ENCODE data around the gene NUP188.
"Not testable (repeated sequence)": the region's sequence is repeated elsewhere in the genome, so short reads cannot be mapped to it uniquely, and the experiment has no call there.

NUP188 gene

DNA sequence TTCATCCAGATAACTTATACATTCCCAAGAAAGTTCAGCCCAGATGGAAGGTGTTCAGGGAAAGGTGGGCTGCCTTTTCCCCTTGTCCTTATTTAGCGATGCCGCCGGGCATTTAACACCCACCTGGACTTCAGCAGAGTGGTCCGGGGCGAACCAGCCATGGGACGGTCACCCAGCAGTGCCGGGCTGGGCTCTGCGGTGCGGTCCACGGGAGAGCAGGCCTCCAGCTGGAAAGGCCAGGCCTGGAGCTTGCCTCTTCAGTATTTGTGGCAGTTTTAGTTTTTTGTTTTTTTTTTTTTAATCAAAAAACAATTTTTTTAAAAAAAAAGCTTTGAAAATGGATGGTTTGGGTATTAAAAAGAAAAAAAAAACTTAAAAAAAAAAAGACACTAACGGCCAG, 30.8 kb upstream of the NUP188 start:
- no peak for DNase-seq

DNA sequence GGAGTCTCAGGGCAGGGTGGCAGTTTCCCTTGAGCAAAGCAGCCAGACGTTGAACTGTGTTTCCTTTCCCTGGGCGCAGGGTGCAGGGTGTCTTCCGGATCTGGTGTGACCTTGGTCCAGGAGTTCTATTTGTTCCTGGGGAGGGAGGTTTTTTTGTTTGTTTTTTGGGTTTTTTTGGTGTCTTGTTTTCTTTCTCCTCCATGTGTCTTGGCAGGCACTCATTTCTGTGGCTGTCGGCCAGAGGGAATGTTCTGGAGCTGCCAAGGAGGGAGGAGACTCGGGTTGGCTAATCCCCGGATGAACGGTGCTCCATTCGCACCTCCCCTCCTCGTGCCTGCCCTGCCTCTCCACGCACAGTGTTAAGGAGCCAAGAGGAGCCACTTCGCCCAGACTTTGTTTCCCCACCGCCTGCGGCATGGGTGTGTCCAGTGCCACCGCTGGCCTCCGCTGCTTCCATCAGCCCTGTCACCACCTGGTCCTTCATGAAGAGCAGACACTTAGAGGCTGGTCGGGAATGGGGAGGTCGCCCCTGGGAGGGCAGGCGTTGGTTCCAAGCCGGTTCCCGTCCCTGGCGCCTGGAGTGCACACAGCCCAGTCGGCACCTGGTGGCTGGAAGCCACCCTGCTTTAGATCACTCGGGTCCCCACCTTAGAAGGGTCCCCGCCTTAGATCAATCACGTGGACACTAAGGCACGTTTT, 30.2 kb upstream of the NUP188 start:
- no peak for DNase-seq

- peak; percentile 4 for DNase-seq
Observed at GRCh38 chr9:128918921-128919320, 28.6 kb upstream of the NUP188 start.

DNA sequence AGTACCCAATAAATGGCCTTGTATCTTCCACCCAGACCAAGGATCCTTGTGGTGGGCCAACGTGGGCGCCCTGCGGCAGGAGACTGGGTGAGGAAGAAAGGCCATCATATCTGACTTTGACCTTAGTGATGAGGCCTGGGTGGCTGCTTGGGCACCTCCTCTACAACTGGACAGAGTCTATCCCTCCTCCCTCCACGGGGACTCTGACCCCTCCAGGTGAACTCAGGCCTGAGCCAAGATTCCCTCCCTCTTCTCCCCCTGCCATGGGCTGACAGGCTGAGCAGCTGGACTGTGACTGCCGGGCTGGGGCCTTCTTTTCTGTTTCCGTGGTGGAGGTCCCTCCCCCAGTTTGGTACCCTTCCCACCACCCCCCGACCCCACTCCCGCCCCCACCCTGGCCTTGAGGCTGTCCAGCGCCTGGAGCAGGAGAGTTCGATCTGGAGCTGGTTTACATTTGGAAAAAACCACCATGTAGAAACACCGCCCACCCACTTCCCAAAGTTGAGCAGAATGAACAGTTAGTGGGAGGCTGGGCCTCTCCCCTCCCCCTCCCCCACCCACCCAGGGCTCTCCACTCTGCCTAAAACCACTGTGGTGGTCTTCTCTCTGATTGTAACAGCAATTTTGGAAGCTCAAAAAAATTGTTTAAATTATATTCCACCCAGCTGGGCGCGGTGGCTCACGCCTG, 28.0 kb upstream of the NUP188 start:
- no peak for DNase-seq

GRCh38 chr9:128920381-128921058, 27.0 kb upstream of the NUP188 start, which contains the start of gene PHYHD1:
Gene PHYHD1 (plus strand): TSS chr9:128920982. CDS start chr9:128922324, 1,342 bp downstream.
- no peak for DNase-seq

GRCh38 chr9:128921881-128922763, 25.4 kb upstream of the NUP188 start:
- no peak for DNase-seq

- DNase-seq, result no peak
Observed at GRCh38 chr9:128923493-128923883, 24.0 kb upstream of the NUP188 start.

DNA sequence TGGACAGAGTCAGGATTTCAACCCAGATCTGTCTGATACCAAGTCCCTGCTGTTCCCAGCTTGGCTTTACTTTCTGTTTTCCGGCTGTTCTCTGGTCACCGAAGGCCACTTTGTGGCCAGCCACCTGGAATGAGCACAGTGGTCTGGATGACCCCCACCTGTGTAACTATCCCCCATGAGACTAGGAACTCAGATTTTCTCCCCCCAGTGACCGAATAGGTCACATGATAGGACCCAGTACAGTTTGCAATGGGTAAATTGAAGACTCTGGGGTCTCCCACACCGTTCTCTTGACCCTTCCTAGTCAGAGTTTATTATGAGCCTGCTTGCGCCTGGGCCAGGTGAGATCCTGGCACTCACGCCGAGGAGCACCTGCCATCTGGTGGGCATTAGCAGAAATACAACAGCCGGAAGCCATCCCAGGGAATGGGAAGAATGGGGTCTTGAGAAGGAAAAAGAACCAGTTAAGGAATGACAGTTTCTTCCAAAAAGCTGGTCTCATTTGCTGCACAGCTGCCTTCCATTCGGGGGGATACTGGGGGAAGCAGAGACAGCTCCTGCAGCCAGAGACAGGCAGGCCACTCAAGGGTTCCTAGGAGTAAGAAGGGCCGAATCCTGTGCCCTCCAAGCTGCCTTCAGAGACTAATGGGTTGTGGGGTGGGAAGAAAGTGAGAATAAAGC, 19.6 kb upstream of the NUP188 start:
- peak; percentile 77 for DNase-seq

DNA sequence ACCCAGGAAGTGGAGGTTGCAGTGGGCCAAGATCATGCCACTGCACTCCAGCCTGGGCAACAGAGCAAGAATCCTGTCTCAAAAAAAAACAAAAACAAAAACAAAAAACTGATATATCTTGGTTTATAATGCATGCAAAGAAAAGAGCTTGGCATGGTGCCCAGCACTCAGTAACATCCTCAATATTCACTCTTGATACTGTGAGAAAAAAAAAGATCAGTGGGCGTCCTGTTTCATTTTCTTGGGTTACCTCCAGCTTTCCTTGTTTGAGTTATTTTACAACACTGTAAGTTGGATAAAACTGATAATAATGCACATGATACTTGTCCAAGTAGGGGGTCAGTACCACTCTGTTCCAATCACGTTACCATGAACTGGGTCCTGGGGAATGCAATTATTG, 18.9 kb upstream of the NUP188 start:
- DNase-seq, result no peak

- no peak for DNase-seq
Observed at GRCh38 chr9:128929560-128929959, 17.9 kb upstream of the NUP188 start.

GRCh38 chr9:128933731-128934130, 13.8 kb upstream of the NUP188 start:
- DNase-seq, result no peak

GRCh38 chr9:128936171-128936865, 11.2 kb upstream of the NUP188 start:
- DNase-seq, result no peak

DNA sequence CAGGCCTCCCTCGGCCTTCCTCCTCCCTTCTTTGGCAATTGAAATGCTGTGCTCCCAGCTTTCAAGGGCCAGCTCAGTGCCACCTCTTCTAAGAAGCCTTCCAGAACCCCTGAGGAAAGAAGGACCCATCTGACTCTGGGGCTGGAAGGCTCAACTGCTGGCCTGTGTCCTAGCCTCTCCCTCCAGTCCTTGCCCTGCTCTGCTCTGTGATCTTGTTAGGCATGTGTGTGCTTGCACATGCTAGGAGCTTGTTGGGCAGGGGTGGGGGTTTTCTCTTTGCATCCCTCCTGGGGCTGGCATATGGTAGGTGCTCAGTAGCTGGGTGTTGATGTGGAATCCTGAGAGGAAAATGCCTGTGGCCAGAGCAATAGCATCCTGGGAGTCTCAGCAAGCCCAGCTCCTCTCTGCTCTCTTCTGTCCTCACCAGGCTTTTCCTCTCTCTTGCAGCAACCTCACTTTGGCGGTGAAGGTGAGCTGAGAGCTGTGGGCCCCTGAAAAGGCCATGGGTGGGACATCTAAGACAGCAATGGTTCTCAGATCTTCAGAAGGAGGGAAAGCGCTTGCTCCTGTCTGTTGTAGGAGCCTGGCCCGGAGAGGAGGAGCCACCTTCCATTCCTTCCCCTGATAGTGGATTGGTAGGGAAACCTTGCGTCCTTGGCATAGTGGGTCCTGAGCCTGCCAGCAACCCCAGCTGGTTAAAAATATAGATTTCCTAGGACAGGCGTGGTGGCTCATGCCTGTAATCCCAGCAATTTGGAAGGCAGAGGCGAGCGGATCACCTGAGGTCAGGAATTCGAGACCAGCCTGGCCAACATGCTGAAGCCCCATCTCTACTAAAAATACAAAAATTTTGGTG, 10.0 kb upstream of the NUP188 start:
- no peak for DNase-seq

DNA sequence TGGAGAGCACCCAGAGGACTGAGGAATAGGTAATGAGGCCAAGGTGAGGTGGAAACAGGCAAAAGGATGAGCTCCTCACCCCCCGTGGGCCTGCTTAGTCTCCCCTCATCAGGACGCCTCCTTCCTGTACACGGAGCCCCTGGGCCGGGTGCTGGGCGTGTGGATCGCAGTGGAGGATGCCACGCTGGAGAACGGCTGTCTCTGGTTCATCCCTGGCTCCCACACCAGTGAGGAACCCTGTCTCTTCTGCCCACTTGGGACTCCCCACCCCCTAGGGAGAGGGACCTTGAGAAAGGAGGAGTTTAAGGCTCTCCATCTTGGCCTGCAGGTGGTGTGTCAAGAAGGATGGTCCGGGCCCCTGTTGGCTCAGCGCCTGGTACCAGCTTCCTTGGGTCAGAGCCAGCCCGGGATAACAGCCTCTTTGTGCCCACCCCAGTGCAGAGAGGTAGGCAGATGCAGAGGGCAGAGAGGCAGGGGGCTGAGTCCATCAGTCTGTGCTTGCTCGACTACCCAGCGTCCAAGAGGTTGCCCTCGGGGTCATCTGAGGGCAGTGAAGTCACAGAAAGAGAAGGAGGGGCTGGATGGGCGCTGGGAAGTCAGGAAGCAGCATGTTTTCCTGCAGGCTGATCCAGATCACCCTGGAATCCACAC, 7.1 kb upstream of the NUP188 start:
- no peak for DNase-seq

DNA sequence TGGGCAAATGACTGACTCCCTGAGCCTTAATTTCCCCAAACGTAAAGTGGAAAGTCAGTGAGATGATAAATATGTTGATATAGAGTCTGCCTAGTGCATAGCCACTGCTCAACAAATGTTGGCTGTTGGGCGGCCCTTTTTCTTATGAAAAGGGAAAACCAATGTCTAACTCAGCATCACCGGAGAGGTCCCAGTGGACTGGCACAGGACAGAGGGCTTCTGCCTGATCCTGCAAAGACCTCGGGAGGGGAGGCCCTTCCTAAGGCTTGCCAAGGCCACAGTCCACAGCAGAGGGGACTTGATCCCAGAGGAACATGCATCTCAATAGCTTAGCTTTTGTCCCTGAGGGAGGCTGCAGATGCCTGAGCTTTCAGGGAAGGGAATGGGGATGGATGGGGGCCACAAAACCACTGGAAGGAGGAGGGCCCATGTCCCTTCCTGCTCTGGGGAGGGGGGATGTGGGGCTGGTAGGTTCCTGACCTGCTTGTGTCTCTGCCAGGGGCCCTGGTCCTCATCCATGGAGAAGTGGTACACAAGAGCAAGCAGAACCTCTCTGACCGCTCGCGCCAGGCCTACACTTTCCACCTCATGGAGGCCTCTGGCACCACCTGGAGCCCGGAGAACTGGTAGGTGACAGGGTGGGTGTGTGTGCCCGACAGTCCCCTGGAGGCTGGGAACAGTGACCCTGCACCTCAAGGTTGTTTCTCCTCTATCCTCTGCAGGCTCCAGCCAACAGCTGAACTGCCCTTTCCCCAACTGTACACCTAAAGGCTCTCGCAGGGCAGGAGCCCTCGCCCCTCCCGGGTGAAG, 6.3 kb upstream of the NUP188 start:
- DNase-seq, result no peak

DNA sequence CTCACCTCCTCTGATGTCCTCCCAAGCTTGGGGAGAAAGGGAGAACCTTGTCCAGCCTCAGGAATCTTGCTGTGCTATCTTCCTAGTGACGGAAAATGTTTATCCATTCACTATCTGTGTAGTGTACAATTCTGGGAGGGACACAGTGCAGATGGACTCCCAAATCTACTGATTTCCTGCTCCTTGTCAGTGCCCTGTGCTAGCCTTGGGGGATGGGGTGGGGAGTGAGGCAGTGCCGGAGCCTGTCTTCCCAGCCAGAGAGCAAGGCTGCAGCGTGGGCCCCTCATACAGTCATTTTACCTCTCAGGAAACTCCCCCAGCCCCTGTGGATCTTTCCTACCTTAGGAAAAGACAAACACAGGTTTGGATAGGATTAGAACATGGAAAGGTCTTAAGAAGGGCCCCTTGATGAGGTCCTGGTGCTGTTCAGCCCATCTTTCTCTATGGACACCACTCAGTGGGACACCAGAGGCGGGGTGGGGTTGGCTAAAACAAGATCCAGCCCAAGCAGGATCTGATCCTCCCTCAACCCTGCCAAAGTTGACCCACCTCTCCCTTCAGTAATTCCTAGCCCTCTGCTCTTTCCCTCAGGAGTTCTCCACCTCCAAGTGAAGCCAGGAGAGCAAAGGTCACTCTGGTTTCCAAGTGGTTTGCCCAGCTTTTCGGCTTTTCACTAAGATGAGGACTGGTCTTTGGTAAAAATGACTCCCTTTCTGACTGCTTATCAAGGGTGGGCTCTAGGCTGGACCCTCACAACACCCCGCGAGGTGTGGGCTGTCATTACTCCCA, 3.5 kb upstream of the NUP188 start:
- no peak for DNase-seq

- not testable (repeated sequence) for DNase-seq
Observed at GRCh38 chr9:128944966-128945365, 2.5 kb upstream of the NUP188 start.

GRCh38 chr9:128945798-128946501, 1.5 kb upstream of the NUP188 start:
- DNase-seq, result no peak

Measured in 8988T (cell line).